SJSA1 (cell line): Measurements from ENCODE around the gene CASQ2. TPM values are rescaled to one million over a fixed set of nuclear protein-coding genes. Genes with fewer than 3 reads are reported as not detected.
A peak's percentile ranks its signal among the peaks of the same experiment; 100 is the strongest.
"Not testable (repeated sequence)": the region's sequence is repeated elsewhere in the genome, so short reads cannot be mapped to it uniquely, and the experiment has no call there.

Source experiments
- DNase-seq, 2 experiments: peaks; one replicate each; pipeline ENCODE4 v3.0.0-alpha.2; 2015 to 2020; ENCODE audit warnings: low spot score in 2 of 2, low read depth in 1 of 2
- H3K27ac ChIP-seq: fragments of 250-450 bp; sonication (Bioruptor Pico); 2 replicates; pipeline ENCODE4 v1.5.1; 2020; ENCODE audit warnings: mild to moderate bottlenecking, moderate library complexity
- H3K27me3 ChIP-seq: fragments of 250-450 bp; sonication (Bioruptor Pico); replicated peaks from 2 replicates; pipeline ENCODE4 v1.5.1; 2020; ENCODE audit warnings: mild to moderate bottlenecking, moderate library complexity
- H3K36me3 ChIP-seq: fragments of 250-450 bp; sonication (Bioruptor Pico); 2 replicates; pipeline ENCODE4 v1.5.1; 2020; ENCODE audit warnings: mild to moderate bottlenecking
- H3K4me1 ChIP-seq: fragments of 250-450 bp; sonication (Bioruptor Pico); replicated peaks from 2 replicates; pipeline ENCODE4 v1.6.1; 2021; ENCODE audit warnings: mild to moderate bottlenecking
- H3K4me3 ChIP-seq: fragments of 250-450 bp; sonication (Bioruptor Pico); 2 replicates; pipeline ENCODE4 v1.5.1; 2020; ENCODE audit warnings: mild to moderate bottlenecking
- H3K9me3 ChIP-seq: fragments of 250-450 bp; sonication (Bioruptor Pico); replicated peaks from 2 replicates; pipeline ENCODE4 v1.5.1; 2020; ENCODE audit warnings: mild to moderate bottlenecking
- total RNA-seq: library from RNA; depleted of rRNA; stranded (reverse); fragments of >200 nt; shearing (Covaris generic); gene quantifications from 2 replicates; pipeline ENCODE4 v1.2.3, GENCODE V29; 2014

Gene CASQ2
- total RNA-seq, 1 experiment from 2014 or later, result not detected

GRCh38 chr1:115794976-115795639, 26.6 kb upstream of the CASQ2 start:
- H3K27me3 ChIP-seq, result no peaks in the 10 kb centered on the region; the same call in 1 of the 2 replicates
- no peaks in the 10 kb centered on the region for H3K9me3 ChIP-seq
- H3K4me3 ChIP-seq, result no peak overlapping the region
- H3K4me1 ChIP-seq, result no peaks in the 10 kb centered on the region
- no peaks in the 10 kb centered on the region for H3K36me3 ChIP-seq
- no peak for DNase-seq
- H3K27ac ChIP-seq, result no peak overlapping the region

GRCh38 chr1:115793162-115793561, 24.6 kb upstream of the CASQ2 start:
- Histone ChIP-seq H3K36me3 (no peaks in the 10 kb centered on the region), H3K4me1 (no peaks in the 10 kb centered on the region), H3K9me3 (no peaks in the 10 kb centered on the region), H3K27ac (no peak overlapping the region), H3K27me3 (no peaks in the 10 kb centered on the region; the same call in 1 of the 2 replicates), H3K4me3 (no peak overlapping the region)
- DNase-seq, result no peak

- no peaks in the 10 kb centered on the region for H3K9me3 ChIP-seq
- H3K4me1 ChIP-seq, result no peaks in the 10 kb centered on the region
- no peak for DNase-seq
- no peak overlapping the region for H3K4me3 ChIP-seq
- H3K36me3 ChIP-seq, result no peaks in the 10 kb centered on the region
- H3K27ac ChIP-seq, result no peak overlapping the region
- H3K27me3 ChIP-seq, result peaks cover 3% of the 10 kb centered on the region; the same call in 1 of the 2 replicates
Observed at GRCh38 chr1:115791816-115792215, 23.3 kb upstream of the CASQ2 start.

- Histone ChIP-seq H3K27ac (no peak overlapping the region), H3K27me3 (peaks cover 3% of the 10 kb centered on the region; the same call in 1 of the 2 replicates), H3K9me3 (no peaks in the 10 kb centered on the region), H3K4me3 (no peak overlapping the region), H3K36me3 (no peaks in the 10 kb centered on the region), H3K4me1 (no peaks in the 10 kb centered on the region)
- DNase-seq, result no peak
Observed at GRCh38 chr1:115790846-115791245, 22.3 kb upstream of the CASQ2 start.

GRCh38 chr1:115790356-115790755, 21.8 kb upstream of the CASQ2 start:
- Histone ChIP-seq H3K4me3 (no peak overlapping the region), H3K27ac (no peak overlapping the region)

GRCh38 chr1:115783311-115783710, 14.8 kb upstream of the CASQ2 start:
- no peak for DNase-seq
- Histone ChIP-seq H3K27ac (no peak overlapping the region), H3K4me3 (no peak overlapping the region), H3K36me3 (no peaks in the 10 kb centered on the region), H3K9me3 (no peaks in the 10 kb centered on the region), H3K4me1 (peaks cover 7% of the 10 kb centered on the region), H3K27me3 (peaks cover 3% of the 10 kb centered on the region; the same call in 1 of the 2 replicates)

More at GRCh38 chr1:115790356-115790755, 21.8 kb upstream of the CASQ2 start:
- no peaks in the 10 kb centered on the region for H3K36me3 ChIP-seq
- no peak for DNase-seq
- H3K4me1 ChIP-seq, result no peaks in the 10 kb centered on the region
- H3K27me3 ChIP-seq, result peaks cover 3% of the 10 kb centered on the region; the same call in 1 of the 2 replicates
- no peaks in the 10 kb centered on the region for H3K9me3 ChIP-seq

GRCh38 chr1:115782571-115783281, 14.2 kb upstream of the CASQ2 start:
- no peaks in the 10 kb centered on the region for H3K36me3 ChIP-seq
- no peak overlapping the region for H3K27ac ChIP-seq
- DNase-seq, result peak; percentile 48 to 59
- peaks cover 7% of the 10 kb centered on the region for H3K4me1 ChIP-seq
- no peak overlapping the region for H3K4me3 ChIP-seq
- H3K27me3 ChIP-seq, result peaks cover 2% of the 10 kb centered on the region; the same call in 1 of the 2 replicates
- no peaks in the 10 kb centered on the region for H3K9me3 ChIP-seq

- Histone ChIP-seq H3K36me3 (no peaks in the 10 kb centered on the region), H3K27me3 (peaks cover 4% of the 10 kb centered on the region), H3K4me3 (no peak overlapping the region), H3K9me3 (no peaks in the 10 kb centered on the region), H3K27ac (no peak overlapping the region), H3K4me1 (peaks cover 7% of the 10 kb centered on the region)
- no peak for DNase-seq
Observed at GRCh38 chr1:115781851-115782250, 13.3 kb upstream of the CASQ2 start.

- DNase-seq, result no peak
- peaks cover 7% of the 10 kb centered on the region for H3K4me1 ChIP-seq
- H3K27ac ChIP-seq, result no peak overlapping the region
- no peaks in the 10 kb centered on the region for H3K9me3 ChIP-seq
- H3K4me3 ChIP-seq, result no peak overlapping the region
- H3K27me3 ChIP-seq, result peaks cover 5% of the 10 kb centered on the region
- H3K36me3 ChIP-seq, result no peaks in the 10 kb centered on the region
Observed at GRCh38 chr1:115781343-115781742, 12.8 kb upstream of the CASQ2 start.

GRCh38 chr1:115780655-115781054, 12.1 kb upstream of the CASQ2 start:
- not testable (repeated sequence) for H3K4me1 ChIP-seq, H3K27ac ChIP-seq, H3K4me3 ChIP-seq, H3K27me3 ChIP-seq, DNase-seq, H3K9me3 ChIP-seq, H3K36me3 ChIP-seq

- DNase-seq, H3K27me3 ChIP-seq, H3K4me3 ChIP-seq: not testable (repeated sequence)
Observed at GRCh38 chr1:115779075-115779474, 10.6 kb upstream of the CASQ2 start.

GRCh38 chr1:115771847-115772457, 3.4 kb upstream of the CASQ2 start:
- Histone ChIP-seq H3K4me1 (no peaks in the 10 kb centered on the region), H3K27ac (no peak overlapping the region), H3K36me3 (no peaks in the 10 kb centered on the region), H3K4me3 (no peak overlapping the region), H3K9me3 (no peaks in the 10 kb centered on the region), H3K27me3 (peaks cover 7% of the 10 kb centered on the region)
- peak; percentile 59 to 76 for DNase-seq

More at GRCh38 chr1:115779075-115779474, 10.6 kb upstream of the CASQ2 start:
- not testable (repeated sequence) for H3K9me3 ChIP-seq, H3K36me3 ChIP-seq, H3K4me1 ChIP-seq, H3K27ac ChIP-seq

GRCh38 chr1:115771094-115771846, 2.8 kb upstream of the CASQ2 start:
- Histone ChIP-seq H3K4me3 (no peak overlapping the region), H3K27ac (no peak overlapping the region)

More at GRCh38 chr1:115771094-115771846, 2.8 kb upstream of the CASQ2 start:
- peaks cover 5% of the 10 kb centered on the region; the same call in 1 of the 2 replicates for H3K27me3 ChIP-seq
- H3K9me3 ChIP-seq, result no peaks in the 10 kb centered on the region
- no peaks in the 10 kb centered on the region for H3K4me1 ChIP-seq
- no peaks in the 10 kb centered on the region for H3K36me3 ChIP-seq
- DNase-seq, result no peak
